ENCODE measurements around the gene SEC23IP. TPM values are rescaled to one million over a fixed set of nuclear protein-coding genes. Genes with fewer than 3 reads are reported as not detected.
"Not testable (repeated sequence)": the region's sequence is repeated elsewhere in the genome, so short reads cannot be mapped to it uniquely, and the experiment has no call there.

SEC23IP gene
- total RNA-seq, 1 donor from 2014 or later = 65.2 TPM

GRCh38 chr10:119890307-119890706, 2.2 kb upstream of the SEC23IP start:
- peaks cover 25% of the 10 kb centered on the region for H3K4me1 Mint-ChIP-seq (ENCODE audit: low read depth)
- H3K4me3 Mint-ChIP-seq (ENCODE audit: unreplicated experiment) = not testable (repeated sequence)

GRCh38 chr10:119891849-119892187, 712 bp upstream of the SEC23IP start:
- peak overlapping the region; percentile 99 for H3K4me3 Mint-ChIP-seq (ENCODE audit: unreplicated experiment)
- H3K36me3 Mint-ChIP-seq (ENCODE audit: low read depth); H3K27me3 Mint-ChIP-seq (ENCODE audit: low read depth); DNase-seq (ENCODE audit: low spot score); H3K9me3 Mint-ChIP-seq (ENCODE audit: low read depth): not testable (repeated sequence)
- peaks cover 40% of the 10 kb centered on the region for H3K4me1 Mint-ChIP-seq (ENCODE audit: low read depth)
- H3K27ac Mint-ChIP-seq (ENCODE audit: unreplicated experiment) = peak overlapping the region; percentile 98

More at GRCh38 chr10:119890307-119890706, 2.2 kb upstream of the SEC23IP start:
- H3K36me3 Mint-ChIP-seq (ENCODE audit: low read depth); H3K9me3 Mint-ChIP-seq (ENCODE audit: low read depth); H3K27me3 Mint-ChIP-seq (ENCODE audit: low read depth); DNase-seq (ENCODE audit: low spot score); H3K27ac Mint-ChIP-seq (ENCODE audit: unreplicated experiment): not testable (repeated sequence)

- Mint-ChIP-seq H3K4me1 (ENCODE audit: low read depth) (peaks cover 46% of the 10 kb centered on the region), H3K27me3 (ENCODE audit: low read depth) (no peaks in the 10 kb centered on the region), H3K9me3 (ENCODE audit: low read depth) (no peaks in the 10 kb centered on the region), H3K27ac (ENCODE audit: unreplicated experiment) (peak overlapping the region; percentile 98), H3K36me3 (ENCODE audit: low read depth) (peaks cover 5% of the 10 kb centered on the region), H3K4me3 (ENCODE audit: unreplicated experiment) (peak overlapping the region; percentile 99)
- no peak for TF ChIP-seq CTCF (IDR thresholded peaks at IDR 0.05)
- DNase-seq (ENCODE audit: low spot score) = no peak
Observed at GRCh38 chr10:119893074-119893473, 544 bp downstream of the SEC23IP start.

GRCh38 chr10:119893845-119894427, 1.4 kb downstream of the SEC23IP start:
- Mint-ChIP-seq H3K9me3 (ENCODE audit: low read depth) (no peaks in the 10 kb centered on the region), H3K27ac (ENCODE audit: unreplicated experiment) (peak overlapping the region; percentile 39), H3K36me3 (ENCODE audit: low read depth) (peaks cover 5% of the 10 kb centered on the region), H3K27me3 (ENCODE audit: low read depth) (no peaks in the 10 kb centered on the region), H3K4me1 (ENCODE audit: low read depth) (peaks cover 46% of the 10 kb centered on the region), H3K4me3 (ENCODE audit: unreplicated experiment) (peak overlapping the region; percentile 99)
- TF ChIP-seq CTCF (IDR thresholded peaks at IDR 0.05) = no peak
- DNase-seq (ENCODE audit: low spot score) = no peak

GRCh38 chr10:119896061-119896655, 3.6 kb downstream of the SEC23IP start:
- no peak for TF ChIP-seq CTCF (IDR thresholded peaks at IDR 0.05)
- Mint-ChIP-seq H3K27me3 (ENCODE audit: low read depth) (no peaks in the 10 kb centered on the region), H3K4me3 (ENCODE audit: unreplicated experiment) (no peak overlapping the region), H3K36me3 (ENCODE audit: low read depth) (peaks cover 5% of the 10 kb centered on the region), H3K27ac (ENCODE audit: unreplicated experiment) (peak overlapping the region; percentile 82), H3K9me3 (ENCODE audit: low read depth) (no peaks in the 10 kb centered on the region), H3K4me1 (ENCODE audit: low read depth) (peaks cover 46% of the 10 kb centered on the region)
- no peak for DNase-seq (ENCODE audit: low spot score)

- H3K36me3 Mint-ChIP-seq (ENCODE audit: low read depth) = peaks cover 4% of the 10 kb centered on the region
- peak overlapping the region; percentile 82 for H3K27ac Mint-ChIP-seq (ENCODE audit: unreplicated experiment)
- DNase-seq (ENCODE audit: low spot score) = no peak
- no peak overlapping the region for H3K4me3 Mint-ChIP-seq (ENCODE audit: unreplicated experiment)
- no peaks in the 10 kb centered on the region for H3K9me3 Mint-ChIP-seq (ENCODE audit: low read depth)
- peaks cover 43% of the 10 kb centered on the region for H3K4me1 Mint-ChIP-seq (ENCODE audit: low read depth)
- TF ChIP-seq CTCF (IDR thresholded peaks at IDR 0.05) = no peak
- H3K27me3 Mint-ChIP-seq (ENCODE audit: low read depth) = no peaks in the 10 kb centered on the region
Observed at GRCh38 chr10:119896937-119897770, 4.6 kb downstream of the SEC23IP start.

All from chondrocyte (in vitro differentiated cells).